Stimulated activated naive CD8-positive, alpha-beta T cell treated with anti-CD3 and anti-CD28 coated beads, Interleukin-15, Interleukin-2, amounts not matched to agents 100 U/mL and 50 U/mL, for 24 hours (primary cell): ENCODE data around the gene MAST2.
A peak's percentile ranks its signal among the peaks of the same experiment; 100 is the strongest.

ENCODE experiments used
- ATAC-seq: fragments of 150-1000 bp; cut with Tn5 transposase; one replicate; pipeline ENCODE4 v1.10.0; 2021
- DNase-seq: peaks from one replicate; pipeline ENCODE4 v3.0.0; 2021

The MAST2 gene

GRCh38 chr1:46065405-46065804 is 262.0 kb downstream of the MAST2 start:
- no peak for ATAC-seq
- no peak for DNase-seq

DNA sequence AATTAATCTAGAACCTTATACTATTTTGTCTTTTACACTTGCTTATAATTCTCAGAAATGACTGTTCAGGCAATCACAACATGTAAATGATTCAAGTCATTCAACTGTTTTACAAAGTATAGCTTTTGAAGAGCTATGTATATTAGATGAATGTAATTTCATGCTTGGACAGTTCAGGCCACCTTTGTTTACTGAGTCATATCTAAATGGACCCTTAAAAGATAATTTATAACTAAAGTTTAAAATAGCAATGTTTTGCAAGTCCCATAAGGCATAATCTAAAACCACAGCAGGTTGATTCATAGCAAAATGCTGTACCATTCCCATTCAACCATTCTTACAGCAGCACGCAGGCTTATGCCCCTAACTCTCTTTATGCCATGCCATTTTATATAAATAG is 264.2 kb downstream of the MAST2 start:
- DNase-seq (no peak), ATAC-seq (no peak)

GRCh38 chr1:46068525-46068924 is 265.1 kb downstream of the MAST2 start:
- ATAC-seq, result no peak
- no peak for DNase-seq

- DNase-seq, result no peak
- ATAC-seq, result no peak
These were observed 266.9 kb downstream of the MAST2 start for GRCh38 chr1:46070164-46070814.

- ATAC-seq, result peak; percentile 57
- DNase-seq, result no peak
These were observed 269.6 kb downstream of the MAST2 start for GRCh38 chr1:46072975-46073374.

- no peak for DNase-seq
- no peak for ATAC-seq
These were observed 272.9 kb downstream of the MAST2 start for GRCh38 chr1:46076343-46076742.

DNA sequence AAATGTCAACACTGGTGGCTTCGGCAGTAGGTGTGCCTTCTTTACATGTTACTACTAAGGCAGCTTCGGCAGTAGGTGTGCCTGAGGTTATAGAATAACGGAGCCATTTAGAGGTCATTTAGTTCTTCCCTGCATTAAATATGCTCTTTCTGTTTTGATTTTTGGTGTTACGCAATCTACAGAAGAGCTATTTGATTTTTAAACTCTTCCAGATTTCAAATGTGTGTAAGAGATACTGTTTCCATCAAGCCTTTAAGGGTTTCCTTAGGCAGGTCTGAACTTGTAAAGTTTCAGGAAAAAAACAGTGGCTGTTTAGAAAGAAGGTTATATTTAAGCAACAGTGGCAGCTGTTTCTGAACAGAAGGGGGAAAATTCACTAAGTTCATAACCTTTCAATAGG is 274.2 kb downstream of the MAST2 start:
- DNase-seq (no peak), ATAC-seq (no peak)

GRCh38 chr1:46080257-46080656 is 276.8 kb downstream of the MAST2 start:
- no peak for ATAC-seq
- DNase-seq, result no peak

DNA sequence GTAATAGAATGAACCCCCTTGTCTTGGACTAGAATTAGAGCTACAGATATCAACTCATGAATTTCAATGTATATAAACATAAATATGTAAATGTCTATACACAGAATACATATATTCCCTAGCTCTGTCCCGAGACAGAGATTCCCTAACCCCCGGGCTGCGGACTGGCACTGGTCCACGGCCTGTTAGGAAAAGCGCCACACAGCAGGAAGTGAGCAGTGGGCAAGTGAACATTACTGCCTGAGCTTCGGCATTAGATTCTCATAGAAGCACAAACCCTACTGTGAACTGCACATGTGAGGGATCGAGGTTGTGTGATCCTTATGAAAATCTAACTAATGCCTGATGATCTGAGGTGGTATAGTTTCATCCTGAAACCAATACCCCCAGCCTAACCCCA is 277.8 kb downstream of the MAST2 start:
- ATAC-seq, result no peak
- no peak for DNase-seq

DNA sequence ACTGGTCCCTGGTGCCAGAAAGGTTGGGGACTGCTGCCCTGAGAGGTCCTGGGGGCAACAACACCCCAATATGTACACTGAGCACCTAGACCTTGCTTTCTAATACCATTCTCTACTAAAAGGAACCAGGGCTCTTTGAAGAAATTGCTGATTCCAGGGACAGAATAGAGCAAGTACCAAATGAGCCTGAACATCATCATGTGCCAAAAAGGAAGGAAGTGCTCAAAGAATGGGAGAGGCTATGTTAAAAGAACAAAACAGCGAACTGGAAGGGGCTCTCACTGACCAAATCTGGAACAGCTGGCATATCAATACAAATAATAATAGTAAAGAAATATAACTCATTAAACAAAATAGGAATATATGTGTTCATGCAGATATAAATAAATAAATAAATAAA is 278.2 kb downstream of the MAST2 start:
- no peak for ATAC-seq
- DNase-seq, result no peak

DNA sequence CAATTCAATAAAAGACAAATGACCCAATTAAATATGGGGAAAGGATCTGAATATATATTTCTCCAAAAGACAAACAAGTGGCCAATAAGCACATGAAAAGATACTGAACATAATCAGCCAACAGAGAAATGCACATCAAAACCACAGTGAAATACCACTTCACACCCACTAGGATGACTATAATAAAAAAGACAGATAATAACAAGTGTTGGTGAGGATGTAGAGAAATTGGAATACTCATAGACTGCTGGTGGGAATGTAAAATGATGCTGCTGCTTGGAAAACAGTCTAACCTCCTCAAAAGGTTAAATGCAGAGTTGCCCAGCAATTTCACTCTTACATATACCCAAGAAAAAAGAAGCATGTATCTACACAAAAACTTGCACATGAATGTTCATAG is 280.2 kb downstream of the MAST2 start:
- DNase-seq, result no peak
- no peak for ATAC-seq

GRCh38 chr1:46084553-46085451 is 281.4 kb downstream of the MAST2 start:
- DNase-seq (no peak), ATAC-seq (no peak)
